Measurements from ENCODE around the gene MOK. TPM values are rescaled to one million over a fixed set of nuclear protein-coding genes. Genes with fewer than 3 reads are reported as not detected.

MOK gene
- total RNA-seq, 1 experiment from 2014 or later, result 2.0 TPM

DNA sequence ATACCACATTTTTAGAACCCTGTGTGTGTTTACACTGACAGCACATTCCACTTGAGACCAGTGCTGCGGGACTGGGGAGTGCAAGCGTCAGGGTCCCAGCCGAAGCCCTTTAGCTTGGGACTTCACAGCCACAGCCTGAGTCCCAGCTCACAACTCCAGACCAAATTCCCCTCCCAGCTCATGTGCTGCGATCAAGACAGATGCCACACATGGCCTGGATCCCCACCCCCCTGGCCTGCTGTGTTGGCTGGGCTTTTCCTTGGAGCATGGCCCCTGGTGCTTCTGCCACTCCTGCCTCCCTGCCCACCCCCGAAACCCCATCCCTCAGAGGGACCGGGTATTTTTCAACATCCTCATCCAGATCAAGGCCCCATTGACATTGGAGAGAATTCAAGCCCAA lies 101.6 kb downstream of the MOK start:
- CTCF ChIA-PET, result interaction anchor here (1.0 kb wide), 1 partner anchor 157 kb away, joined by 4 read pairs; no protein-coding TSS in a partner anchor

DNA sequence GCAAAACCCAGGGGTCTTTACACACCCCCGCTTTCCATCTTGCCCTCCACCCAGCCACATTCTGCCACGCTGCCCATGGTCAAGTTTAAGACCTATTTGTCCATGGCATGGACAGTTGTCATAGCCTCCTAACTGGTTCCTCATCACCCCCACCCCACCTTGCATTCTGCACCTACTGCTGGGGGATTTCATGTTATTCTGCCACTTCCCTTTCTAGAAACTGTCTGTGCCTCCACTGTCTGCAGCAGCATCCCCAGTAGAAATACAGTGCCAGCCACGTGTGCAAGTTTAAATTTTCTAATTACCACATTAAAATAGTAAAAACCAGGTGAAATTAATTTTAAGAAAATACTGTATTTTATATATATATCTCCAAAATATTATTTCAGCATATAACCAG lies 102.0 kb downstream of the MOK start:
- peaks cover 3% of the 10 kb centered on the region; the same call in 1 of the 2 replicates for H3K4me1 Mint-ChIP-seq
- H3K4me3 Mint-ChIP-seq, result no peak overlapping the region
- no peak for DNase-seq (ENCODE audit: low spot score)
- no peak for ATAC-seq
- ChIA-PET CTCF (interaction anchor here (1.0 kb wide), 1 partner anchor 156 kb away, joined by 4 read pairs; no protein-coding TSS in a partner anchor), POLR2A (interaction anchor here (0.7 kb wide), 1 partner anchor 22 kb away, joined by 6 read pairs; no protein-coding TSS in a partner anchor)
- H3K9me3 Mint-ChIP-seq, result no peaks in the 10 kb centered on the region
- peaks cover 5% of the 10 kb centered on the region; the same call in 1 of the 2 replicates for H3K36me3 Mint-ChIP-seq
- H3K27ac Mint-ChIP-seq, result no peak overlapping the region
- H3K27me3 Mint-ChIP-seq (ENCODE audit: low read depth), result no peaks in the 10 kb centered on the region
- TF ChIP-seq NR3C1 (CRISPR knock-in tag; conservative IDR thresholded peaks at IDR 0.05; ENCODE audit: low read depth), result no peak
- TF ChIP-seq CREM (CRISPR knock-in tag; IDR thresholded peaks at IDR 0.05), result no peak
- no peak for TF ChIP-seq ZNF423 (CRISPR knock-in tag; IDR thresholded peaks at IDR 0.05)
- TF ChIP-seq ZNF121 (CRISPR knock-in tag; IDR thresholded peaks at IDR 0.05), result no peak
- TF ChIP-seq, protein P1, sequence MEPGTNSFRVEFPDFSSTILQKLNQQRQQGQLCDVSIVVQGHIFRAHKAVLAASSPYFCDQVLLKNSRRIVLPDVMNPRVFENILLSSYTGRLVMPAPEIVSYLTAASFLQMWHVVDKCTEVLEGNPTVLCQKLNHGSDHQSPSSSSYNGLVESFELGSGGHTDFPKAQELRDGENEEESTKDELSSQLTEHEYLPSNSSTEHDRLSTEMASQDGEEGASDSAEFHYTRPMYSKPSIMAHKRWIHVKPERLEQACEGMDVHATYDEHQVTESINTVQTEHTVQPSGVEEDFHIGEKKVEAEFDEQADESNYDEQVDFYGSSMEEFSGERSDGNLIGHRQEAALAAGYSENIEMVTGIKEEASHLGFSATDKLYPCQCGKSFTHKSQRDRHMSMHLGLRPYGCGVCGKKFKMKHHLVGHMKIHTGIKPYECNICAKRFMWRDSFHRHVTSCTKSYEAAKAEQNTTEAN (CRISPR knock-in tag; IDR thresholded peaks at IDR 0.05), result no peak
- TF ChIP-seq, protein P2, sequence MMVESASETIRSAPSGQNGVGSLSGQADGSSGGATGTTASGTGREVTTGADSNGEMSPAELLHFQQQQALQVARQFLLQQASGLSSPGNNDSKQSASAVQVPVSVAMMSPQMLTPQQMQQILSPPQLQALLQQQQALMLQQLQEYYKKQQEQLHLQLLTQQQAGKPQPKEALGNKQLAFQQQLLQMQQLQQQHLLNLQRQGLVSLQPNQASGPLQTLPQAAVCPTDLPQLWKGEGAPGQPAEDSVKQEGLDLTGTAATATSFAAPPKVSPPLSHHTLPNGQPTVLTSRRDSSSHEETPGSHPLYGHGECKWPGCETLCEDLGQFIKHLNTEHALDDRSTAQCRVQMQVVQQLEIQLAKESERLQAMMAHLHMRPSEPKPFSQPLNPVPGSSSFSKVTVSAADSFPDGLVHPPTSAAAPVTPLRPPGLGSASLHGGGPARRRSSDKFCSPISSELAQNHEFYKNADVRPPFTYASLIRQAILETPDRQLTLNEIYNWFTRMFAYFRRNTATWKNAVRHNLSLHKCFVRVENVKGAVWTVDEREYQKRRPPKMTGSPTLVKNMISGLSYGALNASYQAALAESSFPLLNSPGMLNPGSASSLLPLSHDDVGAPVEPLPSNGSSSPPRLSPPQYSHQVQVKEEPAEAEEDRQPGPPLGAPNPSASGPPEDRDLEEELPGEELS (CRISPR knock-in tag; IDR thresholded peaks at IDR 0.05), result no peak
- TF ChIP-seq, protein P3, sequence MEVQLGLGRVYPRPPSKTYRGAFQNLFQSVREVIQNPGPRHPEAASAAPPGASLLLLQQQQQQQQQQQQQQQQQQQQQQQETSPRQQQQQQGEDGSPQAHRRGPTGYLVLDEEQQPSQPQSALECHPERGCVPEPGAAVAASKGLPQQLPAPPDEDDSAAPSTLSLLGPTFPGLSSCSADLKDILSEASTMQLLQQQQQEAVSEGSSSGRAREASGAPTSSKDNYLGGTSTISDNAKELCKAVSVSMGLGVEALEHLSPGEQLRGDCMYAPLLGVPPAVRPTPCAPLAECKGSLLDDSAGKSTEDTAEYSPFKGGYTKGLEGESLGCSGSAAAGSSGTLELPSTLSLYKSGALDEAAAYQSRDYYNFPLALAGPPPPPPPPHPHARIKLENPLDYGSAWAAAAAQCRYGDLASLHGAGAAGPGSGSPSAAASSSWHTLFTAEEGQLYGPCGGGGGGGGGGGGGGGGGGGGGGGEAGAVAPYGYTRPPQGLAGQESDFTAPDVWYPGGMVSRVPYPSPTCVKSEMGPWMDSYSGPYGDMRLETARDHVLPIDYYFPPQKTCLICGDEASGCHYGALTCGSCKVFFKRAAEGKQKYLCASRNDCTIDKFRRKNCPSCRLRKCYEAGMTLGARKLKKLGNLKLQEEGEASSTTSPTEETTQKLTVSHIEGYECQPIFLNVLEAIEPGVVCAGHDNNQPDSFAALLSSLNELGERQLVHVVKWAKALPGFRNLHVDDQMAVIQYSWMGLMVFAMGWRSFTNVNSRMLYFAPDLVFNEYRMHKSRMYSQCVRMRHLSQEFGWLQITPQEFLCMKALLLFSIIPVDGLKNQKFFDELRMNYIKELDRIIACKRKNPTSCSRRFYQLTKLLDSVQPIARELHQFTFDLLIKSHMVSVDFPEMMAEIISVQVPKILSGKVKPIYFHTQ (CRISPR knock-in tag; IDR thresholded peaks at IDR 0.05), result no peak
- TF ChIP-seq IRF2 (CRISPR knock-in tag; IDR thresholded peaks at IDR 0.05; ENCODE audit: borderline replicate concordance, low read depth), result no peak
- TF ChIP-seq, protein P4, sequence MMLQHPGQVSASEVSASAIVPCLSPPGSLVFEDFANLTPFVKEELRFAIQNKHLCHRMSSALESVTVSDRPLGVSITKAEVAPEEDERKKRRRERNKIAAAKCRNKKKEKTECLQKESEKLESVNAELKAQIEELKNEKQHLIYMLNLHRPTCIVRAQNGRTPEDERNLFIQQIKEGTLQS (CRISPR knock-in tag; conservative IDR thresholded peaks at IDR 0.05), result no peak
- TF ChIP-seq, protein P5, sequence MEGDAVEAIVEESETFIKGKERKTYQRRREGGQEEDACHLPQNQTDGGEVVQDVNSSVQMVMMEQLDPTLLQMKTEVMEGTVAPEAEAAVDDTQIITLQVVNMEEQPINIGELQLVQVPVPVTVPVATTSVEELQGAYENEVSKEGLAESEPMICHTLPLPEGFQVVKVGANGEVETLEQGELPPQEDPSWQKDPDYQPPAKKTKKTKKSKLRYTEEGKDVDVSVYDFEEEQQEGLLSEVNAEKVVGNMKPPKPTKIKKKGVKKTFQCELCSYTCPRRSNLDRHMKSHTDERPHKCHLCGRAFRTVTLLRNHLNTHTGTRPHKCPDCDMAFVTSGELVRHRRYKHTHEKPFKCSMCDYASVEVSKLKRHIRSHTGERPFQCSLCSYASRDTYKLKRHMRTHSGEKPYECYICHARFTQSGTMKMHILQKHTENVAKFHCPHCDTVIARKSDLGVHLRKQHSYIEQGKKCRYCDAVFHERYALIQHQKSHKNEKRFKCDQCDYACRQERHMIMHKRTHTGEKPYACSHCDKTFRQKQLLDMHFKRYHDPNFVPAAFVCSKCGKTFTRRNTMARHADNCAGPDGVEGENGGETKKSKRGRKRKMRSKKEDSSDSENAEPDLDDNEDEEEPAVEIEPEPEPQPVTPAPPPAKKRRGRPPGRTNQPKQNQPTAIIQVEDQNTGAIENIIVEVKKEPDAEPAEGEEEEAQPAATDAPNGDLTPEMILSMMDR (IDR thresholded peaks at IDR 0.05), result no peak

More for the DNA sequence above, 101.6 kb downstream of the MOK start:
- no peak overlapping the region for H3K27ac Mint-ChIP-seq
- H3K36me3 Mint-ChIP-seq, result peaks cover 5% of the 10 kb centered on the region; the same call in 1 of the 2 replicates
- no peaks in the 10 kb centered on the region for H3K9me3 Mint-ChIP-seq
- ATAC-seq (no peak), DNase-seq (ENCODE audit: low spot score) (no peak)
- POLR2A ChIA-PET, result no interaction called here
- peaks cover 3% of the 10 kb centered on the region; the same call in 1 of the 2 replicates for H3K4me1 Mint-ChIP-seq
- TF ChIP-seq, protein P6, sequence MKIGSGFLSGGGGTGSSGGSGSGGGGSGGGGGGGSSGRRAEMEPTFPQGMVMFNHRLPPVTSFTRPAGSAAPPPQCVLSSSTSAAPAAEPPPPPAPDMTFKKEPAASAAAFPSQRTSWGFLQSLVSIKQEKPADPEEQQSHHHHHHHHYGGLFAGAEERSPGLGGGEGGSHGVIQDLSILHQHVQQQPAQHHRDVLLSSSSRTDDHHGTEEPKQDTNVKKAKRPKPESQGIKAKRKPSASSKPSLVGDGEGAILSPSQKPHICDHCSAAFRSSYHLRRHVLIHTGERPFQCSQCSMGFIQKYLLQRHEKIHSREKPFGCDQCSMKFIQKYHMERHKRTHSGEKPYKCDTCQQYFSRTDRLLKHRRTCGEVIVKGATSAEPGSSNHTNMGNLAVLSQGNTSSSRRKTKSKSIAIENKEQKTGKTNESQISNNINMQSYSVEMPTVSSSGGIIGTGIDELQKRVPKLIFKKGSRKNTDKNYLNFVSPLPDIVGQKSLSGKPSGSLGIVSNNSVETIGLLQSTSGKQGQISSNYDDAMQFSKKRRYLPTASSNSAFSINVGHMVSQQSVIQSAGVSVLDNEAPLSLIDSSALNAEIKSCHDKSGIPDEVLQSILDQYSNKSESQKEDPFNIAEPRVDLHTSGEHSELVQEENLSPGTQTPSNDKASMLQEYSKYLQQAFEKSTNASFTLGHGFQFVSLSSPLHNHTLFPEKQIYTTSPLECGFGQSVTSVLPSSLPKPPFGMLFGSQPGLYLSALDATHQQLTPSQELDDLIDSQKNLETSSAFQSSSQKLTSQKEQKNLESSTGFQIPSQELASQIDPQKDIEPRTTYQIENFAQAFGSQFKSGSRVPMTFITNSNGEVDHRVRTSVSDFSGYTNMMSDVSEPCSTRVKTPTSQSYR (CRISPR knock-in tag; IDR thresholded peaks at IDR 0.05), result no peak
- no peak for TF ChIP-seq TP53 (CRISPR knock-in tag; IDR thresholded peaks at IDR 0.05)
- no peak for TF ChIP-seq ZNF423 (CRISPR knock-in tag; IDR thresholded peaks at IDR 0.05)
- TF ChIP-seq, protein P7, sequence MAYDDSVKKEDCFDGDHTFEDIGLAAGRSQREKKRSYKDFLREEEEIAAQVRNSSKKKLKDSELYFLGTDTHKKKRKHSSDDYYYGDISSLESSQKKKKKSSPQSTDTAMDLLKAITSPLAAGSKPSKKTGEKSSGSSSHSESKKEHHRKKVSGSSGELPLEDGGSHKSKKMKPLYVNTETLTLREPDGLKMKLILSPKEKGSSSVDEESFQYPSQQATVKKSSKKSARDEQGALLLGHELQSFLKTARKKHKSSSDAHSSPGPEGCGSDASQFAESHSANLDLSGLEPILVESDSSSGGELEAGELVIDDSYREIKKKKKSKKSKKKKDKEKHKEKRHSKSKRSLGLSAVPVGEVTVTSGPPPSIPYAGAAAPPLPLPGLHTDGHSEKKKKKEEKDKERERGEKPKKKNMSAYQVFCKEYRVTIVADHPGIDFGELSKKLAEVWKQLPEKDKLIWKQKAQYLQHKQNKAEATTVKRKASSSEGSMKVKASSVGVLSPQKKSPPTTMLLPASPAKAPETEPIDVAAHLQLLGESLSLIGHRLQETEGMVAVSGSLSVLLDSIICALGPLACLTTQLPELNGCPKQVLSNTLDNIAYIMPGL (CRISPR knock-in tag; IDR thresholded peaks at IDR 0.05), result no peak
- no peak for TF ChIP-seq ESRRA (CRISPR knock-in tag; IDR thresholded peaks at IDR 0.05; ENCODE audit: borderline replicate concordance)
- TF ChIP-seq ZNF317 (CRISPR knock-in tag; IDR thresholded peaks at IDR 0.05; ENCODE audit: borderline replicate concordance, low read depth), result no peak
- TF ChIP-seq ZNF121 (CRISPR knock-in tag; IDR thresholded peaks at IDR 0.05), result no peak
- no peak for TF ChIP-seq ZNF232 (CRISPR knock-in tag; IDR thresholded peaks at IDR 0.05)
- TF ChIP-seq ZNF138 (CRISPR knock-in tag; conservative IDR thresholded peaks at IDR 0.05), result no peak
- no peak for TF ChIP-seq EMX1 (CRISPR knock-in tag; IDR thresholded peaks at IDR 0.05)
- no peak for TF ChIP-seq NR3C1 (CRISPR knock-in tag; conservative IDR thresholded peaks at IDR 0.05; ENCODE audit: low read depth)
- TF ChIP-seq GABPB1 (CRISPR knock-in tag; IDR thresholded peaks at IDR 0.05), result no peak
- TF ChIP-seq, protein P8, sequence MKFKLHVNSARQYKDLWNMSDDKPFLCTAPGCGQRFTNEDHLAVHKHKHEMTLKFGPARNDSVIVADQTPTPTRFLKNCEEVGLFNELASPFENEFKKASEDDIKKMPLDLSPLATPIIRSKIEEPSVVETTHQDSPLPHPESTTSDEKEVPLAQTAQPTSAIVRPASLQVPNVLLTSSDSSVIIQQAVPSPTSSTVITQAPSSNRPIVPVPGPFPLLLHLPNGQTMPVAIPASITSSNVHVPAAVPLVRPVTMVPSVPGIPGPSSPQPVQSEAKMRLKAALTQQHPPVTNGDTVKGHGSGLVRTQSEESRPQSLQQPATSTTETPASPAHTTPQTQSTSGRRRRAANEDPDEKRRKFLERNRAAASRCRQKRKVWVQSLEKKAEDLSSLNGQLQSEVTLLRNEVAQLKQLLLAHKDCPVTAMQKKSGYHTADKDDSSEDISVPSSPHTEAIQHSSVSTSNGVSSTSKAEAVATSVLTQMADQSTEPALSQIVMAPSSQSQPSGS (CRISPR knock-in tag; IDR thresholded peaks at IDR 0.05; ENCODE audit: borderline replicate concordance, low read depth), result no peak
- no peak overlapping the region for H3K4me3 Mint-ChIP-seq
- no peaks in the 10 kb centered on the region for H3K27me3 Mint-ChIP-seq (ENCODE audit: low read depth)

Data from WTC11 (cell line).